Cardiac ventricle fibroblast (primary cell): ENCODE data around the gene WFDC6. TPM values are rescaled to one million over a fixed set of nuclear protein-coding genes. Genes with fewer than 3 reads are reported as not detected.

Experiments
- total RNA-seq: library from RNA; depleted of rRNA; stranded (reverse); fragments of >200 nt; gene quantifications from 2 replicates; pipeline ENCODE4 v1.2.3, GENCODE V29; 2015

Gene WFDC6
- not detected in 2 replicates for total RNA-seq

GRCh38 chr20:45539382-45539781 is at the start of gene WFDC6:
Gene WFDC6 (minus strand): TSS chr20:45539482. CDS start chr20:45539407, 75 bp downstream.

GRCh38 chr20:45579184-45579583 is 39.9 kb upstream of the WFDC6 start, which contains the start of gene WFDC8:
Gene WFDC8 (minus strand): TSS chr20:45579284. CDS start chr20:45579247, 37 bp downstream.

GRCh38 chr20:45547206-45547770 is 8.0 kb upstream of the WFDC6 start, which contains the start of gene EPPIN:
Gene EPPIN (minus strand): TSS chr20:45547401. CDS start chr20:45547357, 44 bp downstream.

GRCh38 chr20:45515147-45515913 is 24.0 kb downstream of the WFDC6 start, which contains the start of gene SPINT3:
Gene SPINT3 (minus strand): TSS chr20:45515622. CDS start chr20:45515608, 14 bp downstream.

Other genes with a start within 250 kb of the WFDC6 start
- not detected in 2 replicates for gene RBPJL, start 232.6 kb downstream of the WFDC6 start, total RNA-seq
- not detected in 2 replicates for gene MATN4, start 231.2 kb downstream of the WFDC6 start, total RNA-seq
- gene SDC4, start 191.1 kb downstream of the WFDC6 start, total RNA-seq: 65.5 and 71.7 TPM in 2 replicates
- 16.8 and 19.8 TPM in 2 replicates for gene SYS1, start 176.3 kb downstream of the WFDC6 start, total RNA-seq
- gene TP53TG5, start 161.2 kb downstream of the WFDC6 start, total RNA-seq: not detected in 2 replicates
- 2.4 and 2.9 TPM in 2 replicates for gene DBNDD2, start 131.2 kb downstream of the WFDC6 start, total RNA-seq
- 85.3 and 91.4 TPM in 2 replicates for gene PIGT, start 123.3 kb downstream of the WFDC6 start, total RNA-seq
- not detected in 2 replicates for gene WFDC2, start 69.7 kb downstream of the WFDC6 start, total RNA-seq
- not detected in 2 replicates for gene SPINT3, start 23.9 kb downstream of the WFDC6 start, total RNA-seq
- gene EPPIN, start 7.9 kb upstream of the WFDC6 start, total RNA-seq: not detected in 2 replicates
- gene WFDC8, start 39.8 kb upstream of the WFDC6 start, total RNA-seq: not detected in 2 replicates
- not detected in 2 replicates for gene WFDC10A, start 90.3 kb upstream of the WFDC6 start, total RNA-seq
- not detected in 2 replicates for gene WFDC9, start 91.8 kb upstream of the WFDC6 start, total RNA-seq
- gene WFDC11, start 130.8 kb upstream of the WFDC6 start, total RNA-seq: not detected in 2 replicates
- gene WFDC13, start 162.6 kb upstream of the WFDC6 start, total RNA-seq: not detected in 2 replicates
- not detected in 2 replicates for gene WFDC10B, start 165.5 kb upstream of the WFDC6 start, total RNA-seq
- gene SPINT4, start 182.9 kb upstream of the WFDC6 start, total RNA-seq: not detected in 2 replicates